GM20000 (cell line): ENCODE results near the gene SAA1.
"Not testable (repeated sequence)": the region's sequence is repeated elsewhere in the genome, so short reads cannot be mapped to it uniquely, and the experiment has no call there.

Source experiments
- DNase-seq: peaks from one replicate; pipeline ENCODE4 v3.0.0; 2012; ENCODE audit warnings: low spot score
- TF ChIP-seq, protein P1 (sequence below): IDR thresholded peaks from 2 replicates; pipeline ENCODE4 v1.5.1; 2012; ENCODE audit warnings: mild to moderate bottlenecking, control low read depth; ENCODE audit errors: extremely low read depth, missing control alignments

SAA1 gene

DNA sequence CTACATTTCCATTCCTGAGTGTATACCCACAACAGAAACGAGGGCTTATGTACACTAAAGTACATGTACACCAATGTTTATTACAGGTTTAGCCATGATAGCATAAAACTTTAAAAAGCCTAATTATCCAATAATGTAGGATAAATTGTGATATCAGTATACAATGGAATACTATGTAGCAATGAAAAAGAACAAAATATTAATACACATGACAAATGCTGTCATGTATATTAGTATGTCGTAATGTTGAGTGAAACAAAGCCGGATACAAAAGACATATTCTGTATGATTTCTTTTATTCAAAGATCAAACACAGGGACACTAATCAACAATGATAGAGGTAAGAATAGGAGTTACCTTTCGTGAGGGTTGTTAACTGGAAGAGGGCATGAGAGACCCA lies 32.2 kb upstream of the SAA1 start:
- TF ChIP-seq, protein P1, sequence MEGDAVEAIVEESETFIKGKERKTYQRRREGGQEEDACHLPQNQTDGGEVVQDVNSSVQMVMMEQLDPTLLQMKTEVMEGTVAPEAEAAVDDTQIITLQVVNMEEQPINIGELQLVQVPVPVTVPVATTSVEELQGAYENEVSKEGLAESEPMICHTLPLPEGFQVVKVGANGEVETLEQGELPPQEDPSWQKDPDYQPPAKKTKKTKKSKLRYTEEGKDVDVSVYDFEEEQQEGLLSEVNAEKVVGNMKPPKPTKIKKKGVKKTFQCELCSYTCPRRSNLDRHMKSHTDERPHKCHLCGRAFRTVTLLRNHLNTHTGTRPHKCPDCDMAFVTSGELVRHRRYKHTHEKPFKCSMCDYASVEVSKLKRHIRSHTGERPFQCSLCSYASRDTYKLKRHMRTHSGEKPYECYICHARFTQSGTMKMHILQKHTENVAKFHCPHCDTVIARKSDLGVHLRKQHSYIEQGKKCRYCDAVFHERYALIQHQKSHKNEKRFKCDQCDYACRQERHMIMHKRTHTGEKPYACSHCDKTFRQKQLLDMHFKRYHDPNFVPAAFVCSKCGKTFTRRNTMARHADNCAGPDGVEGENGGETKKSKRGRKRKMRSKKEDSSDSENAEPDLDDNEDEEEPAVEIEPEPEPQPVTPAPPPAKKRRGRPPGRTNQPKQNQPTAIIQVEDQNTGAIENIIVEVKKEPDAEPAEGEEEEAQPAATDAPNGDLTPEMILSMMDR: no peak
- DNase-seq: no peak

DNA sequence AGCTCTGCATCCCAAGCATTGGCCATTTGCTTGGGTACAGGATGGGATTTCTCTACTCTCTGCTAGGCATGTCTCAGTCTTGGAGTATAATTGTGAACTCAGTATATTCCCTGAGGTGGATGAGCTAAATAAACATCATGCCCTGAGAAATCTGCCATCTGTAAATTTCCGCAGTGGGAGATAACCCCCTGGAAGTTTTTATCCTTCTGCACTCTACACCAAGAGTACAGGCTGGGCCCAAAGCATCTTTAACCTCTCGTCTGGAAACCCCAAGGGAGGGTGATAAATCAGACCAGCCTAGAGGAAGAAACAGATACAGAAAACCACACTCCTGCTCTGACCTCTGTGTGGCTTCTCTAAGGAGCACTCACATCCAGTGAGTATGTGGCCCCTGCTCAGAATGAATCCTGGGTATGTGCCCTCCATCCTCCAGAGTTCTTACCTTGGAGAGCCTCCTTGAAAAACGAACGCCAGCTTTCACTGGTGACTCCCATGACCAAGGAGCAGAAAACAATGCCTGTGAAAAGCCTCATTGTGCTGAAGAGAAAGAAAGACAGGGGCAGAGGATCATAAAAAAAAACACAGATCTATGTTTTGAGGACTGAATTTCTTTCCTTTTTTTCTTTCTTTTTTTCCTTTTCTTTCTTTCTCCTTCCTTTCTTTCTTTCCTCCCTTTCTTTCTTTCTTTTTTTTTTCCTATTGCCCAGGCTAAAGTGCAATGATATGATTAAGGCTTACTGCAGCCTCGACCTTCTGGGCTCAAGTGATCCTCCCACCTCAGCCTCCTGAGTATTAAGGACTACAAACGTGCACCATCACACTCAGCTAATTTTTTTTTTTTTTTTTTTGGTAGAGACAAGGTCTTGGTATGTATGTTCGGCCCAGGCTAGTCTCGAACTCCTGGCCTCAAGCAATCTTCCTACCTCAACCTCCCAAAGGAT lies 30.4 kb upstream of the SAA1 start:
- TF ChIP-seq, protein P1: no peak
- DNase-seq: no peak

DNA sequence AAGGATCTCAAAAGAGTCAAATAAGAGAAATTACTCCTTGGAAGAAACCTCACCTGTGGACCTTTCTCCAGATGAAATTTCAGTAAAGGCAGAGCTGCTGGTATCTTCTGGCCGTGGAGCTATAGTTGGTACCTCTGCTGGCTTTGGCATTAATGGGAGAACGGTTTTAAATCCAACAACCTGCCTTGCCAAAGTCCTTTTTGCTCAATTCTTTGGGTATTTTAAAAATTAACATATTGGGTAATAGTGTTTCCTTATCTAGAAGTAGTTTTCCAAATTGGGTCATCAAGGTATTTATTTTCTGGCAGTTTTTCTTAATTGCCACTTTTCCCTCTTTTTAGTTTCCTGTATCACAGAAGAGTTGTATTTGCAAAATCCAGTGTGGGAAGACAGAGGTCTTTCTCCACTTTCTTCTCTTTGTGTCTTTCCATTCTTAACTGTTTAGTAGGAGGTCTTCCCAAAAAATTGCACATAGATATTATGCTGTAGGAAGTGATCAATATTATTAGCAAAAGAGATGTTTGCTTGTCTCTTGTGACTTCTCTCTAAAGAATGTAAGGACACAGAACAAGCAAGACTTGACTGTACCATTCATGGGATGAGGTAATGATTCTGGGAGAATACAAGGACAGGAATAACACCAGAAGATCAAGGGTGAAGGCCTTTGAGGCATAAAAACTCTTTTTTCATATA lies 29.3 kb upstream of the SAA1 start, which contains the start of gene SAA4:
Gene SAA4, minus strand, starts transcription at position 139 of the 693 bp plus-strand sequence. CDS start 876 bp downstream, outside the sequence.
- DNase-seq: no peak
- TF ChIP-seq, protein P1: no peak

DNA sequence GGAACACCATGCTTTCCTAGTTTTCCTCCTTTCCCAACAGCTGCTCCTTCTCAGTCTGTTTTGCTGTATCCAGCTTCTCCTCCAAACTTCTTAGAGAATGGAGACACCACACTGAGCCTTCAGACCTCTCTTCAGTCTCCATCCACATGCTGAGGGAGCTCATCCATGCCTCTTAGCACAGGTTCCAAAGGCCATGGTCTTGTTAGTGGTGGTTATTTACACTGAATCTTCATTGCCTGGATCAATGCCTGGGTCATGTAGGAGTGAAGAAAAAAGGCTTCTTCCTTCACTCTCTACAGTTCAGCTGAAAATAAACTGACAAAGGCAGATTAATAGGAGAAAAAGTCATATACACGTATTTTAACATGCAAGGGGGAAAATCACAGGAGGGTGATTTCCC lies 26.4 kb upstream of the SAA1 start:
- TF ChIP-seq, protein P1: no peak
- no peak for DNase-seq

DNA sequence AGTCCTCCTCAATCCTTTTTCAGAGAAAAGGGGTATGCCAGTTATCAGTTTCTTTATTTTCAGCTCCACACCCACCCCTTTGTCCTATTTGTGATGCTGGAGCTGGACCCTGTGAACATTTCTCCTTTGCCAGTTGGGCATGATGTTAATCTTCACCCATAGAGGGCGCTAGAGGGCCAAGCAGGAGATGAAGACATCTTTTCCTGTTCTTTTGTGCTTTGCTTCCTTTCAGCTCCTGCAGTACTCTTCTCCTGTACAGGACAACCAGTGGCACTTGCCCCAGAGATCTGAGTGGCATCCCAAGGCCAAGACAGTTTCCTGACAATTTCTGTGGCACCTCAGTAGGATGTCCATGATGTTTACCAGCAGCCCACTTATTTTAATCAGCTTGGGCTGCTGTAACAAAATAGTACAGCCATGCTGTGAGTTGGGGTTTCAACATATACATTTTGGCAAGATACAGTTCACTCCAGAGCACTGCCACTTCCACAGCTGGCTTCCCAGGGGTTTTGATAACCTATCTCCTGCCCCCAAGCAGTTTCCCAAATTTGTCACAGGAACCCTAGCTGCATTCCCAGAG lies 22.2 kb upstream of the SAA1 start:
- peak; percentile 61 for DNase-seq
- TF ChIP-seq, protein P1: peak; percentile 90

DNA sequence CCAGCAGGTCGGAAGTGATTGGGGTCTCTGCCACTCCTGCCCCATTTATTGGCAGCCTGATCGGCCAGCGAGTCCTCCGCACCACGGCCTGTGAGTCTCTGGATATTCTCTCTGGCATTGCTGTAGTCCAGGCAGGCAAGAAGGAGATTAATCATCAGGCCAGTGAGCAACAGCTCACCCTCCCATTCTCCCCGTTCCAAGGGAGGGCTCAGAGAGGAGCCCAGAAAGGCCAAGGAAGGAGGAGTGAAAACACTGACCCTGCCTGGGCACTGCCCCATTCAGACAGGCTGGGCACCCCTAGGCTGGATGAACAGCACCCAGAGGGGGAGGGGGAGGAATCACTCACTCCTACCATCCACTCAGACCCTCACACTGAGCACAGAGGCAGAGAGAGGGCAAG lies 20.7 kb upstream of the SAA1 start:
- no peak for DNase-seq
- TF ChIP-seq, protein P1: no peak

DNA sequence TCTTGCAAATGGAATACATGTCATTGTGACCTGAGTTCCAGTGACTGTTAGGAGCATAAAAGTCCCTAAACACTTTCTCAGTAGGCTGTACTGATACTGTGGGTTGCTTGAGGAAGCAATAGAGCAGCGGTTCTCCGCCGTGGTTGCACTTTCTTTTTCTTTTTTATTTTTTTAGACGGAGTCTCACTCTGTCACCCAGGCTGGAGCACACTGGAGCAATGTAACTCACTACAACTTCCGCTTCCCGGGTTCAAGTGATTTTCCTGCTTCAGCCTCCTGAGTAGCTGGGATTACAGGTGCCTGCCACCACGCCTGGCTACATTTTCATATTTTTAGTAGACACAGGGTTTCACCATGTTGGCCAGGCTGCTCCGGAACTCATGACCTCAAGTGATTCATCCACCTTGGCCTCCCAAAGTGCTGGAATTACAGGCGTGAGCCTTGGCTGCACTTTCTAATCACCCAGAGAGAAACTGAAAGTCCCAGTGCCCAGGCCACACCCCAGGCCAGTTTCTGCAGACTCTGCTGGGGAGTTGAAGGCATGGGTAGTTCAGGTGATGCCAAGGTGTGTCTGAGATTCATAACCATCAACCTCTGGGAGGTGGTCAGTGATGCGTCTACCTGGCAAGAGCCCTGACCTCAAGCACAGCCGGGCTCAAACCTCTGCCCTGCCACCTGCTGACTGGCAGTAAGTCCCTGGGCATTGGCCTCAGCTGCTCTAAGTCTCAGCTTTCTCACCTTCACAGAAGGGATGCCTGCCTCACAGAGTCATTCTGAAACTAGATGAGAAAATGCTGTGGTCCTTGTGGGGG lies 19.5 kb upstream of the SAA1 start:
- peak; percentile 61 for DNase-seq

DNA sequence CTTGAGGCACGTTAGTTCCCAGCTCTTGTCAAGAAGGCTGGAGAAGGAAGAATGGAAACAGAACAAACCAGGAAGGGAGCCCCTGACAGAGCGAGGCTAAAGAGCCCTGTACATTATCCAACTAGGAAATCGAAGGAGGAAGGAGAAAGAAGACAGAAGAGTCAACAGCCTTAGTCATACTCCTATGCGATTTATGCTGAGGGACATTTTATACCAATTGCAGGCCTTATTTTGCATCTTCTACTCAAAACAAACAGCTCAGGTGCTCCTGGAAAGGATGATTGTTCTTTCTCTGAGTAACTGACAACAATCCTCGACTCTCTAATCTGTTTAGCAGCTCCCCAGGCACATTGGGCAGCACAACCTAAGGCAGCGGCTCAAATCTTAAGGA lies 18.9 kb upstream of the SAA1 start:
- not testable (repeated sequence) for DNase-seq
